WTC11 (cell line): ENCODE measurements around the gene MCF2L.

Experiments
- ESRRA ChIP-seq: sonication (generic); formaldehyde crosslinking; IDR thresholded peaks from 2 replicates; pipeline ENCODE4 v1.8.1; 2022; ENCODE audit warnings: mild to moderate bottlenecking, missing genetic modification reagents, borderline replicate concordance
- TF ChIP-seq, protein P1 (sequence below): fragments of 200-600 bp; IDR thresholded peaks from 2 replicates; pipeline ENCODE4 v1.8.0; 2022; ENCODE audit warnings: antibody characterized with exemption

- TF ChIP-seq, protein P1, sequence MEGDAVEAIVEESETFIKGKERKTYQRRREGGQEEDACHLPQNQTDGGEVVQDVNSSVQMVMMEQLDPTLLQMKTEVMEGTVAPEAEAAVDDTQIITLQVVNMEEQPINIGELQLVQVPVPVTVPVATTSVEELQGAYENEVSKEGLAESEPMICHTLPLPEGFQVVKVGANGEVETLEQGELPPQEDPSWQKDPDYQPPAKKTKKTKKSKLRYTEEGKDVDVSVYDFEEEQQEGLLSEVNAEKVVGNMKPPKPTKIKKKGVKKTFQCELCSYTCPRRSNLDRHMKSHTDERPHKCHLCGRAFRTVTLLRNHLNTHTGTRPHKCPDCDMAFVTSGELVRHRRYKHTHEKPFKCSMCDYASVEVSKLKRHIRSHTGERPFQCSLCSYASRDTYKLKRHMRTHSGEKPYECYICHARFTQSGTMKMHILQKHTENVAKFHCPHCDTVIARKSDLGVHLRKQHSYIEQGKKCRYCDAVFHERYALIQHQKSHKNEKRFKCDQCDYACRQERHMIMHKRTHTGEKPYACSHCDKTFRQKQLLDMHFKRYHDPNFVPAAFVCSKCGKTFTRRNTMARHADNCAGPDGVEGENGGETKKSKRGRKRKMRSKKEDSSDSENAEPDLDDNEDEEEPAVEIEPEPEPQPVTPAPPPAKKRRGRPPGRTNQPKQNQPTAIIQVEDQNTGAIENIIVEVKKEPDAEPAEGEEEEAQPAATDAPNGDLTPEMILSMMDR: no peak
- TF ChIP-seq ESRRA: no peak
Measured at GRCh38 chr13:112992931-112993680, 24.1 kb downstream of the MCF2L start.
